Activated CD4-positive, alpha-beta T cell treated with anti-CD3 and anti-CD28 coated beads, Interleukin-2, Interleukin-6, amounts not matched to agents 100 ng/mL and 50 ng/mL, durations not matched to agents 16 hours and 8 hours (primary cell): ENCODE measurements around the gene DNAJB6.
A peak's percentile ranks its signal among the peaks of the same experiment; 100 is the strongest.

Source experiments
- DNase-seq: peaks from one replicate; pipeline ENCODE4 v3.0.0-alpha.2; 2020

The DNAJB6 gene

DNA sequence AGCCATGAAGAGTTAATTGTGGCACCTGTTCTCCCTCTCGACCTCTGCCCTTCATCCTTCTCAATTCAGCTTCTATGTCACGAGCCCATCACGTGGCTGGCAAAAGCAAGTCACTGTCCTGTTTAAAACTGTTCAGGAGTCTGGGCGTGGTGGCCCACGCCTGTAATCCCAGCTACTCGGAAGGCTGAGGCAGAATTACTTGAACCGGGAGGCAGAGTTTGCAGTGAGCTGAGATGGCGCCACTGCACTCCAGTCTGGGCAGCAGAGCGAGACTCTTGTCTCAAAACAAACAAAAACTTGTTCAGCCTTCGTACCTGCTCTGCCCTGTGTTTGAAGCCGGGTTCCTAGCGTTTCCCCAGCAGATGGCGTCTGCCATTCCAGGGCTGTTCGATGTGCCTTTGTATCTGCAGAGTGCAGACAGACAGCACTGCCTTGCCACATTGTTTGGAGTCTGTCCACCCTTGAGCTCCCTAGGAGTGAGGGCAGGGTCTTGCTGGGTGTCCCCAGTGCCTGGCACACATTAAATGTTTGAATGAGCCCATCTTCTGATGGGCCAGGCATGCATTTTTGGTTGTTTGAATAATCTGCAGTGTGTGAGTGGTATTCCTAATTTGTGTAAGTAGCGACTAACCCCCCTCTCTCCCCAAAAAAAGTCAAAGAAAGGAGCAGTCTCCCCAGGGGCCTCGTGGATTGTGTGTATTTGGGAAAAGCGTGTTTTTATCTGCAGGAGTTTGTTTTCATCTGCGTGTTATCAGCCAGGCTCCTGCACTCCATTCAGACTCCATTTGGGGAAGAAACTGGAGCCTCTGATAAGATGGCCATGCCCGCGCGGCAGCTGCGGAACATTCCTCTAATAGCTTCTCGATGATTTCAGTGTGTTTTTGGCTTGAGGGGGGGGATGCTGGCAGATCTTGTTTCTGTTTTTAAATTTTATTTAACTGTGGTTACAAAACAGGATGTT is 61.2 kb downstream of the DNAJB6 start:
- peak; percentile 44 for DNase-seq

GRCh38 chr7:157399086-157399687 is 62.4 kb downstream of the DNAJB6 start:
- no peak for DNase-seq

GRCh38 chr7:157400171-157400860 is 63.5 kb downstream of the DNAJB6 start:
- no peak for DNase-seq

- DNase-seq: no peak
Observed at GRCh38 chr7:157401567-157402387, 65.0 kb downstream of the DNAJB6 start.

- DNase-seq: no peak
Observed at GRCh38 chr7:157402388-157402703, 65.5 kb downstream of the DNAJB6 start.

DNA sequence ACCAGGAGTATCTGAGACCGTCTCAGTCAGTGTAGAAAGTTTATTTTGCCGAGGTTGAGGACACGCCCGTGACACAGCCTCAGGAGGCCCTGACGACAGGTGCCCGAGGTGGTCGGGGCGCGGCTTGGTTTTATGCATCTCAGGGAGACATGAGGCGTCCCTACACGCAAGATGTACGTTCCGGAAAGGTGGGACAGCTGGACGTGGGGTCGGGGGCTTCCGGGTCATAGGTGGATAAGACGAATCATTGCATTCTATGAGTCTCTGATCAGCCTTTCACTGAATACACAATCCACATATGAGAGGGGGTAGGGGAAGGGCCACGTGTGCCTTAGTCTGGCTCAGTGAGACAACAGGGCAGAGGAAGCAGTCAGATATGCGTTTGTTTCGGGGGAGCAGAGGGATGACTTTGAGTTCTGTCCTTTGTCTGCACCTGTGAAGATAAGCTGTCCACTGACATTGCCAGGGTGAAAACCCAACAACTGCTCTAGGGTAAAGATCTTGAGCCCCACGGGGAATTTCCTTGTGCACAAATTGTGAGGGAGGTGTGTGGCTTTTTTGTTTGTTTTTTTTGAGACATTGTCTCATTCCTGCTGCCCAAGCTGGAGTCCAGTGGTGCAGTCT is 66.2 kb downstream of the DNAJB6 start:
- no peak for DNase-seq

DNA sequence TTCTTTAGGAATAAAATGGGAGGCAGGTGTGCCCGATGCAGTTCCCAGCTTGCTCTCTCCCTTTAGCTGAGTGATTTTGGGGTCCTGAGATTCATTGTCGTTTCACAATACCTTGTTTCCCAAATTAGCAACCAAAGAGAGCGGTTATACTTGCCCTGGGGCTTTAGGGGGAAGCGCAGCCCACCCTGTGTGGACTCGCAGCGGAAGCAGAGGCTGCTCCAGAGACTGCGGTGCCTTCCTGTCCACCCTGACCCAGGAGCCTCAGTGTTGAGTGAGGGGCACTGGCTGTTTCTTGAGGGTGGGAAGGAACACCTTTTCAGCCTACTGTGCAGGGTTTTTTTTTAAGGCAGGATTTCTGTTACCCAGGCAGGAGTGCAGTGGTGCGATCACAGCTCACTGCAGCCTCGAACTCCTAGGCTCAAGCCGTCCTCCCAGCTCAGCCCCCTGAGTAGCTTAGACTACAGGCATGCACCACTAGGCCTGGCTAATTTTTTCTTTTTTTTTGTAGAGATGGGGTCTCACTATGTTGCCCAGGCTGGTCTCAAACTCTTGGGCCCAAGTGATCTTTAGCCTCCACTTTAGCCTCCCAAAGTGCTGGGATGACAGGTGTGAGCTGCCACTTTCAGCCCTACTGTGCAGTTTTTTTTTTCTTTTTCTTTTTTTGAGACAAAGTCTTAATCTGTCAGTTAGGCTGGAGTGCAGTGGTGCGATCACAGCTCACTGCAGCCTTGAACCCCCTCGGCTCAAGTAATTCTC is 67.0 kb downstream of the DNAJB6 start:
- no peak for DNase-seq

GRCh38 chr7:157404845-157405481 is 68.2 kb downstream of the DNAJB6 start:
- peak; percentile 80 for DNase-seq

- no peak for DNase-seq
Observed at GRCh38 chr7:157405501-157405900, 68.7 kb downstream of the DNAJB6 start.

- DNase-seq: no peak
Observed at GRCh38 chr7:157405914-157406810, 69.4 kb downstream of the DNAJB6 start.

- DNase-seq: no peak
Observed at GRCh38 chr7:157406971-157407370, 70.2 kb downstream of the DNAJB6 start.

GRCh38 chr7:157407512-157408257 is 70.9 kb downstream of the DNAJB6 start:
- no peak for DNase-seq

DNA sequence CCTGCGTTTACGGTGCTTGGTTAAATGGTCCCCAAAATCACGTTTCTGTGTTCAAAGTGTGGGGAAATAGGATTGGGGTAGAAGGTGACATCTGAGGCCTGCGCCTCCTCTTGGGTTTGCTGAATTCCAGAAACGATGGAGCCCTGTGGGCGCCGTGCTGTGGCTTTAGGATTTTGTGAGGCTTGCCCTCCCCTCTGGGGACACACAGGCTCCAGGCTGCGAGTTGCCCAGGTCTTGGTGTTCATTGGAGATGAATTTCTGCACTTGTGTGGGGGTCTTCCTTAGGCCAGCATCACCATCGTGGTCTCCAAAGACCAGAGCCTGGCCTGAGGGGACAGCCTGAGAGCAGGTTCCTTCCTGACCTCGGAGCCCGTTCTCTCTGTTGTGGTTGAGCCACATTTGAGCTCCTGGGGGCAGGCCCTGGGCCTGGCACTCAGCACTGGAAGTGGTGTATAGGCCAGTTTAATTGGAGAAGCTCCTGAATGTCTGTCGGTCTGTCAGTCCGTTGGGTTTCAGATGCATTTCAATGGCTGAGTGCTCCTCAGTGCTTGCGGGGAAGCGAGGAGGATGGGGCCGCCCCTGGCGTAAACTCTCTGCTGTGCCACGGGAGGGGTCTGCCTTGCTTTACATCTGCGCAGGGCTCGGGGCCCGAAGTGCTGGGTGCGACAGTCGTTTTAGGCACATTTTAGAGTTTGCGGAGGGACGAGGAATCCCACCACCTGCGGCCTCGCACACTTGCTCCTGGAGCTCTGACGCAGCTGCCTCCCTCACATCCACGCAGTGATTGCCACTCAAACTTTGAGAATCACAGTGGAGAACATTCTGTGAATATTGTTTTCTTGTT is 71.7 kb downstream of the DNAJB6 start:
- no peak for DNase-seq

GRCh38 chr7:157409149-157409752 is 72.4 kb downstream of the DNAJB6 start:
- no peak for DNase-seq

DNA sequence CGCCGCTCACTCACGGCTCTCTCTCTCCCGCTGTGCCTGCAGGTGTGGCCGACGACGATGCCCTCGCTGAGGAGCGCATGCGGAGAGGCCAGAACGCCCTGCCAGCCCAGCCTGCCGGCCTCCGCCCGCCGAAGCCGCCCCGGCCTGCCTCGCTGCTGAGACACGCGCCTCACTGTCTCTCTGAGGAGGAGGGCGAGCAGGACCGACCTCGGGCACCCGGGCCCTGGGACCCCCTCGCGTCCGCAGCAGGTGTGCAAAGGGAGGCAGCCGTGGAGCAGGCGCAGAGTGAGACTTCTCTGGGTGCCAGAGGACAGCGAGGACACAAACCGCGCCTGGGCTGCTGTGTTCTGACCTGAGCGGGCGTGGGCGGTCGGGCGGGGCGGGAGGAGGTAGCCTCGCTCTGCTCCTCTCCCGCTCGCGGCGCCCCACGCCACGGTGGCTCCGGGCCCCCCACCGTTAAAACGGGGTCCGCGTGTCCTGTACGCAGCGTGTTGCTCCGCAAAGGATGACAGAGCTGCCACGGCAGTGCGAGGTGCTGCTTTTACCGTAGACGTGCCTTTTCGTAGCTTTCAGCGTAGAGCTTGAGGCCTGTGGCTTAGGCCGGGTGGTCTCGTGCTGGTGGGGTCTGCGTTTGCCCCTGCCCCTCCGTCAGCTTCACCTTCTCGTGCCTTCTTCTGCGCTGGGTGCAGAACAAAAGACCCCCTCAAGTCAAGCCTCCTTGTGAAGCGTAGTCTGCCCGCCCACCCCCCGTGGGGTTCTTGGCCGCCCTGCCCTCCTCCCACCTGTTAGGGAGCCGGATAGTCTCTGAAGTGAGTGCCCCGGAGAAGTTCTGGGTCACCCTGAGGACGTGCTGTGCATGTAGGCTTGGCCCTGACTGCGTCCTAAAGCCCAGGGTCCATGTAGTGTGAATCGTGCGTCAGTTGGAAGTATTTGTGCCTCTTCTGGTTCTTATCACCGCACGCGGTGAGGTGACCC is 73.2 kb downstream of the DNAJB6 start:
- DNase-seq: no peak

DNA sequence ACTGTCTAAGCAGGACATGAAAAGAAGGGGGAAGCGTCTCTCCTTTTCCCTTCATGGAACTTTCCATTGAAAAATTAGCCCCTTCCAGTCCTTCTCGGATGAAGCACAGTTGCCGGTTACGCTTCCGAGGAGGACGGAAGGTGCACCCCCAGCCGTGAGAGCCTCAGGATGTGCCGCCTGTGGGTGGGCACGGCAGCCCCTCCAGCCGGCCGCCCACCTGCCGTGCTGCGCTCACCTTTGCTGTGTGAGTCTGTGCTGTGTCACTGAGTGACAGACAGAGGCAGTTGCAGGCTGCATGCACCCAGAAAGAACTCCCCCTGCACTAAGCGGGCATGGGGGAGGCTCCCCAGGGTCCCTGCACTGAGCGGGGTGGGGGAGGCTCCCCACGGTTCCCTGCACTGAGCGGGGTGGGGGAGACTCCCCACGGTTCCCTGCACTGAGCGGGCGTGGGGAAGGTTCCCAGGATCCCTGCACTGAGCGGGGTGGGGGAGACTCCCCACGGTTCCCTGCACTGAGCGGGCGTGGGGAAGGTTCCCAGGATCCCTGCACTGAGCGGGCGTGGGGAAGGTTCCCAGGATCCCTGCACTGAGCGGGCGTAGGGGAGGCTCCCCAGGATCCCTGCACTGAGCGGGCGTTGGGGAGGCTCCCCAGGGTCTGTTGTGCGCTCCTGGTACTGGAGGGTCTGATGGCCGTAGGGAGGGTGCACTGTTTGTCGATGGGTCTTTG is 74.2 kb downstream of the DNAJB6 start:
- no peak for DNase-seq
